Breast epithelium (tissue), 4 donors: ENCODE data around the gene TMEM131. TPM values are rescaled to one million over a fixed set of nuclear protein-coding genes. Genes with fewer than 3 reads are reported as not detected.
A peak's percentile ranks its signal among the peaks of the same experiment; 100 is the strongest.
"Not testable (repeated sequence)": the region's sequence is repeated elsewhere in the genome, so short reads cannot be mapped to it uniquely, and the experiment has no call there.

Experiments used
- DNase-seq, 2 donors: peaks; one replicate each; pipeline ENCODE4 v3.0.0-alpha.2; 2019; ENCODE audit warnings: low spot score in 2 of 2
- H3K27ac ChIP-seq, 2 donors: fragments of 200-600 bp; sonication (generic) in 1 of 2; one replicate each; pipeline ENCODE4 v1.5.1; 2016 to 2019; ENCODE audit warnings: mild to moderate bottlenecking in 1 of 2
- H3K27me3 ChIP-seq, 2 donors: fragments of 200-600 bp; sonication (generic) in 1 of 2; one replicate each; pipeline versions ENCODE4 v1.5.1 to v1.6.0; 2017 to 2019; ENCODE audit warnings: control low read depth in 1 of 2, mild to moderate bottlenecking in 1 of 2
- H3K36me3 ChIP-seq: fragments of 200-600 bp; one replicate; pipeline ENCODE4 v1.5.1; 2019
- H3K4me1 ChIP-seq, 2 donors: fragments of 200-600 bp; sonication (generic); one replicate each; pipeline ENCODE4 v1.5.1; 2016 to 2019; ENCODE audit warnings: control low read depth in 1 of 2
- H3K4me3 ChIP-seq, 3 donors: fragments of 200-600 bp; sonication (generic); 1 replicate in 2 of 3; 2 replicates in 1 of 3; pipeline ENCODE4 v1.5.1; 2016 to 2019; ENCODE audit warnings: mild to moderate bottlenecking in 3 of 3, moderate library complexity in 2 of 3
- H3K9me3 ChIP-seq, 2 donors: fragments of 200-600 bp; sonication (generic) in 1 of 2; one replicate each; pipeline ENCODE4 v1.5.1; 2016 to 2019; ENCODE audit warnings: control low read depth in 1 of 2
- POLR2A ChIP-seq: fragments of 450-650 bp; IDR thresholded peaks from one replicate; pipeline ENCODE4 v1.6.1; 2016; ENCODE audit warnings: antibody characterized with exemption, mild to moderate bottlenecking, moderate library complexity
- POLR2AphosphoS5 ChIP-seq, 3 donors: sonication (generic); formaldehyde crosslinking; IDR thresholded peaks; one replicate each; pipeline ENCODE4 v1.6.1; 2017; ENCODE audit warnings: antibody characterized with exemption in 3 of 3
- intact Hi-C: fragments of 100-400 bp; cut with DNase I; formaldehyde crosslinking; loops from one replicate; pipeline ENCODE4 v1.15.1; 2023; ENCODE audit warnings: low total_unique reads
- total RNA-seq, 3 donors: library from RNA; depleted of rRNA; stranded (reverse); fragments of >200 nt; gene quantifications; one replicate each; pipeline ENCODE4 v1.1.0, GENCODE V29; 2016
- TF ChIP-seq, protein P1 (sequence below), 3 donors: fragments of 450-650 bp; IDR thresholded peaks; one replicate each; pipeline ENCODE4 v1.5.1; 2016 to 2017; ENCODE audit warnings: antibody characterized with exemption in 3 of 3, mild to moderate bottlenecking in 3 of 3, moderate library complexity in 3 of 3

The TMEM131 gene, protein sequence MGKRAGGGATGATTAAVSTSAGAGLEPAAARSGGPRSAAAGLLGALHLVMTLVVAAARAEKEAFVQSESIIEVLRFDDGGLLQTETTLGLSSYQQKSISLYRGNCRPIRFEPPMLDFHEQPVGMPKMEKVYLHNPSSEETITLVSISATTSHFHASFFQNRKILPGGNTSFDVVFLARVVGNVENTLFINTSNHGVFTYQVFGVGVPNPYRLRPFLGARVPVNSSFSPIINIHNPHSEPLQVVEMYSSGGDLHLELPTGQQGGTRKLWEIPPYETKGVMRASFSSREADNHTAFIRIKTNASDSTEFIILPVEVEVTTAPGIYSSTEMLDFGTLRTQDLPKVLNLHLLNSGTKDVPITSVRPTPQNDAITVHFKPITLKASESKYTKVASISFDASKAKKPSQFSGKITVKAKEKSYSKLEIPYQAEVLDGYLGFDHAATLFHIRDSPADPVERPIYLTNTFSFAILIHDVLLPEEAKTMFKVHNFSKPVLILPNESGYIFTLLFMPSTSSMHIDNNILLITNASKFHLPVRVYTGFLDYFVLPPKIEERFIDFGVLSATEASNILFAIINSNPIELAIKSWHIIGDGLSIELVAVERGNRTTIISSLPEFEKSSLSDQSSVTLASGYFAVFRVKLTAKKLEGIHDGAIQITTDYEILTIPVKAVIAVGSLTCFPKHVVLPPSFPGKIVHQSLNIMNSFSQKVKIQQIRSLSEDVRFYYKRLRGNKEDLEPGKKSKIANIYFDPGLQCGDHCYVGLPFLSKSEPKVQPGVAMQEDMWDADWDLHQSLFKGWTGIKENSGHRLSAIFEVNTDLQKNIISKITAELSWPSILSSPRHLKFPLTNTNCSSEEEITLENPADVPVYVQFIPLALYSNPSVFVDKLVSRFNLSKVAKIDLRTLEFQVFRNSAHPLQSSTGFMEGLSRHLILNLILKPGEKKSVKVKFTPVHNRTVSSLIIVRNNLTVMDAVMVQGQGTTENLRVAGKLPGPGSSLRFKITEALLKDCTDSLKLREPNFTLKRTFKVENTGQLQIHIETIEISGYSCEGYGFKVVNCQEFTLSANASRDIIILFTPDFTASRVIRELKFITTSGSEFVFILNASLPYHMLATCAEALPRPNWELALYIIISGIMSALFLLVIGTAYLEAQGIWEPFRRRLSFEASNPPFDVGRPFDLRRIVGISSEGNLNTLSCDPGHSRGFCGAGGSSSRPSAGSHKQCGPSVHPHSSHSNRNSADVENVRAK (N-terminal part only)
- 10 to 100 TPM; 30.6 to 47.4 (median 41.3) TPM for total RNA-seq

DNA sequence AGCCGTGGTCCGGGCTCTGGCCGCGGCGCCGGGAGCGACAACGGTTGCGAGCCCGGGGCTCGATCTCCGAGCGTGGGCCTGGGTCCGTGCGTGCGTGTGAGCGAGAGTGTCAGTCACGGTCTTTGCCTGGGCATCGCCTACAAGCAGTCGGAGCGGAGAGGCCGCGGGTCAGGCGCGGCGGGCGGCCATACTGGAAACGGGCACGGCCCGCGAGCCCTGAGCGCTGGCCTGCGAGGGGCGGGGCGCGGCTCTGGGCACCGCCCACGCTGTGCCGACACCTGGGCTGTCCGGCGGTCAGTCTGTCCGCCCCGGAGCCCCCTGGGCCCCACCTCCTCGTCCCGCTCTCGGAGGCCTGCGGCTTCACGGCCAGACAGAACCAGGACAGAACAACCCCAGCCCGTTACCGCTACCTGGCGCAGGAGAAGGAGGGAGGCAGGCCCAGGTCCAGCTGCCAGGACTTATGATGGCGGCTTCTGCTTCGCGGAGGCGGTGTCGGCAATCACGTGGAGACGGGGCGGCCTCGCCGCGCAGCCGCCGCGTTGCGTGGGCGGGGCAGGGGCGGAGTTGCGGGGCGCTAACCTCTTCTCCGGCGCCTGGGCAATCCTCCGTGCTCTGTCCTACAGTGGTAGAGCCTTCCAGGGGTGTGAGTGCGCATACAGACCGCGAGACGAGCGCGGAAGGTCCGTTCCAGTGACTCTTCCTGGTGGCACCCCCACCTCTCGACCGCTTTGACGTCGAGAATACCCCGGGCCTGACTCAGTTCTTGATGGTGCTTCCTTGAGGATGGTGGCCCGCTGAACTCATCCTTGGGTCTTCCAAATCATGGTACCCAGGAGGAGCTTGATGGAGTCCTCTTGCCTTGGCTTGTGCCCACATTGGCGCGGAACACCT is at the start of gene TMEM131:
Gene TMEM131, minus strand, starts transcription at position 215 of the 891 bp plus-strand sequence. CDS start 286 bp downstream, outside the sequence.
- TF ChIP-seq POLR2AphosphoS5 (IDR thresholded peaks at IDR 0.05) = peak; percentile 46 to 75 (median 48)
- TF ChIP-seq, protein P1, sequence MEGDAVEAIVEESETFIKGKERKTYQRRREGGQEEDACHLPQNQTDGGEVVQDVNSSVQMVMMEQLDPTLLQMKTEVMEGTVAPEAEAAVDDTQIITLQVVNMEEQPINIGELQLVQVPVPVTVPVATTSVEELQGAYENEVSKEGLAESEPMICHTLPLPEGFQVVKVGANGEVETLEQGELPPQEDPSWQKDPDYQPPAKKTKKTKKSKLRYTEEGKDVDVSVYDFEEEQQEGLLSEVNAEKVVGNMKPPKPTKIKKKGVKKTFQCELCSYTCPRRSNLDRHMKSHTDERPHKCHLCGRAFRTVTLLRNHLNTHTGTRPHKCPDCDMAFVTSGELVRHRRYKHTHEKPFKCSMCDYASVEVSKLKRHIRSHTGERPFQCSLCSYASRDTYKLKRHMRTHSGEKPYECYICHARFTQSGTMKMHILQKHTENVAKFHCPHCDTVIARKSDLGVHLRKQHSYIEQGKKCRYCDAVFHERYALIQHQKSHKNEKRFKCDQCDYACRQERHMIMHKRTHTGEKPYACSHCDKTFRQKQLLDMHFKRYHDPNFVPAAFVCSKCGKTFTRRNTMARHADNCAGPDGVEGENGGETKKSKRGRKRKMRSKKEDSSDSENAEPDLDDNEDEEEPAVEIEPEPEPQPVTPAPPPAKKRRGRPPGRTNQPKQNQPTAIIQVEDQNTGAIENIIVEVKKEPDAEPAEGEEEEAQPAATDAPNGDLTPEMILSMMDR (IDR thresholded peaks at IDR 0.05) = no peak
- peak; percentile 32 for TF ChIP-seq POLR2A
- no peaks in the 10 kb centered on the region for H3K36me3 ChIP-seq
- no peaks in the 10 kb centered on the region for H3K4me1 ChIP-seq
- H3K27me3 ChIP-seq = no peaks in the 10 kb centered on the region
- intact Hi-C loops = no loop called here
- H3K4me3 ChIP-seq = peak within 1 kb of the TSS; percentile 85 to 99 (median 94)
- H3K27ac ChIP-seq = peak within 1 kb of the TSS; percentile 95 to 97
- peak; percentile 92 to 94 for DNase-seq
- H3K9me3 ChIP-seq = no peaks in the 10 kb centered on the region

DNA sequence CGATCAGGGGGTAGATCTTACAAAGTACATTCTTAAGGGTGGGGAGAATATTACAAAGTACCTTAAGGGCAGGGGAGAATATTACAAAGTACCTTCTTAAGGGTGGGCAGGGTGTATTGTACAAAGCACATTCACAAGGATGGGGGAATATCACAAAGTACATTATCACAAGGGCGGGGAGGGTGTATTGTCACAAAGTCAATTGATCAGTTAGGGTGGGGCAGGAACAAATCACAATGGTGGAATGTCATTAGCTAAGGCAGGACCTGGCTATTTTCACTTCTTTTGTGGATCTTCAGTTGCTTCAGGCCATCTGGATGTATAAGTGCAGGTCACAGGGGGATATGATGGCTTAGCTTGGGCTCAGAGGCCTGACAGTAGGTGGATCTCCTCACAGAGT is 49.0 kb upstream of the TMEM131 start:
- H3K4me1 ChIP-seq, H3K27ac ChIP-seq, H3K4me3 ChIP-seq, H3K36me3 ChIP-seq, DNase-seq, intact Hi-C loops, H3K27me3 ChIP-seq: not testable (repeated sequence)
- peaks cover 8 to 22% of the 10 kb centered on the region in 2 donors for H3K9me3 ChIP-seq

DNA sequence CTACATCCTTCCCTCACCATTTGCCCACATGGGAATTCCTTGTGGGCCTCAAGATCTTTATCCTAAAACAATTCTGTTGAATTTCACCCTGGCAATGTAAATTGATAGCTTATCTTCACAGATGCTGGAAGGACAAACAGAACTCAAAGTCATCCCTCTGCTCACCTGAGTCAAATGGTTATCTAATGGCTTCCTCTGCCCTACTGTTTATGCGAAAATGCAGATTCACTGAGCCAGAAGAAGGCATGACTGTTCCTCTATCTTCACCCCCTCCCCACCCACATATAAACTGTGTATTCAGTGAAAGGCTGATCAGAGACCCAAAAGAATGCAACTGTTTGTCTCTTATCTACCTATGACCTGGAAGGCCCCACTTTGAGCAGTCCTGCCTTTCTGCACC is 47.4 kb upstream of the TMEM131 start:
- DNase-seq = no peak
- no peaks in the 10 kb centered on the region for H3K4me1 ChIP-seq
- TF ChIP-seq, protein P1 (IDR thresholded peaks at IDR 0.05) = no peak
- TF ChIP-seq POLR2AphosphoS5 (IDR thresholded peaks at IDR 0.05) = no peak
- no peak for TF ChIP-seq POLR2A
- H3K4me3 ChIP-seq = no peak overlapping the region
- peaks cover 8 to 22% of the 10 kb centered on the region in 2 donors for H3K9me3 ChIP-seq
- H3K27me3 ChIP-seq = no peaks in the 10 kb centered on the region
- intact Hi-C loops = no loop called here
- H3K36me3 ChIP-seq = no peaks in the 10 kb centered on the region
- no peak overlapping the region for H3K27ac ChIP-seq

DNA sequence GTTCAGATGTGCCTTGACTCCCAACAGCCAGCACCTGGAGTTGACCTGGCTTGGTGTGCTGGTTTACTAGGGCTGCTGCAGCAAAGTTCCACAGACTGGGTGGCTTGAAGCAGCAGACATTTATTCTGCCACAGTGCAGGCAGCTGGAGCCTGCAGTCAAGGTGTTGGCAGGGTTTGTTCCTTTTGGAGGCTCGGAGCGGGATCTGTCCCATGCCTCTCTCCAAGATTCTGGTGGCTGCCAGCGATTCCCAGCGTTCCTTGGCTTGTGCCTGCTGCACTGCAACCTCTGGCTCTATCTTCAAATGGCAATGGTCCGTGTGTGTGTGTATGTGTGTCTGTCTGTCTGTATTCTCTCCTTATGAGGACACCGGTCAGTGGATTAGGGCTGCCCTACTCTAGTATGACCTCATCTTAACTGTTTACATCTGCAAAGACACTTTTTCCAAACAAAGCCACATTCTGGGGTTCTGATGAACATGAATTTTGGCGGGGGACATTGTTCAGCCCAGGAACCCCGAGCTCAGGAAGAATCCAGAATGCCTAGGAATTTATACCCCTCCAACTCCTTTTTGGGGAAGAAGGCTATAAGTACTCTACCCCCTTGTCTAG is 44.7 kb upstream of the TMEM131 start:
- no peak for DNase-seq
- H3K27me3 ChIP-seq = no peaks in the 10 kb centered on the region
- intact Hi-C loops = no loop called here
- no peak for TF ChIP-seq POLR2A
- no peak for TF ChIP-seq POLR2AphosphoS5 (IDR thresholded peaks at IDR 0.05)
- TF ChIP-seq, protein P1 (IDR thresholded peaks at IDR 0.05) = no peak
- no peaks in the 10 kb centered on the region for H3K36me3 ChIP-seq
- no peak overlapping the region for H3K27ac ChIP-seq
- no peaks in the 10 kb centered on the region for H3K4me1 ChIP-seq
- H3K9me3 ChIP-seq = peaks cover 5 to 20% of the 10 kb centered on the region in 2 donors
- no peak overlapping the region for H3K4me3 ChIP-seq
